ENCODE results near the gene RPS24. TPM values are rescaled to one million over a fixed set of nuclear protein-coding genes. Genes with fewer than 3 reads are reported as not detected.
A peak's percentile ranks its signal among the peaks of the same experiment; 100 is the strongest.
"Not testable (repeated sequence)": the region's sequence is repeated elsewhere in the genome, so short reads cannot be mapped to it uniquely, and the experiment has no call there.

The RPS24 gene
- 3,270 and 3,319 TPM in 2 replicates for total RNA-seq (2014; rRNA removed; shearing (Covaris generic))

- peak; percentile 93 for DNase-seq (ENCODE audit: low spot score)
These were observed at the start of gene RPS24 for GRCh38 chr10:78033637-78034470. Gene RPS24, plus strand, starts transcription at chr10:78033863. Its CDS starts 39 bp downstream, at chr10:78033902.

- DNase-seq (ENCODE audit: low spot score), result no peak
These were observed 48.7 kb upstream of the RPS24 start for GRCh38 chr10:77984986-77985385.

GRCh38 chr10:77987671-77988255 lies 45.9 kb upstream of the RPS24 start:
- DNase-seq (ENCODE audit: low spot score), result no peak

DNA sequence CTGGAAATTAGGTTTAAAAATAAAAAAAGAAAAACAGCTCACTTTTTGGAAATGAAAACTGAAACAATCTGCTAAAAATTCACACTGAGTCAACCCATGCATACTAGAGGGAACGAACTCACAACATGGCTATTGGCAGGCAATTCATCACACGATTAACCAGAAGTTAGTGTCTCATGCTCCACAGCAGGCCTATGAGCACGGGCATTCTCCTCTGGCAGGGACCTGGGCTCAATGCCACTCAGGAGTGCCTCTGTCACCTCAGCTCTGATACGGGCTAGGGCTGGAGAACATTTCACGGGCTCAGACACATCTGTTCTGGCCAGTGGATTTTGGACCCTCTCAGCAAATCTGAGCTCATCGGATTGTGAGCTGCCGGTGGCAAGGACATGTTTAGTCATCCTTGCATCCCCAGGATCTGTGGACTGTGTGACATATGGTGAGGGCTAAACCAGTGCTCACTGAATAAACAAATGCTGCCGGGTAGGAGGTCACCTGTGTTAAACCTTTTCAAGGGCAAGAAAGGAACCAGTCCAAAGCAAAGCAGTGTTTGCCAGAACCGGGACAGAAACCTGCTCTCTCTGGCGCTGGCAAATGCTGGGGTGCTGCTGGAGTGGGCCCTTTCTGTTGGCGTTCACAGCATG lies 44.5 kb upstream of the RPS24 start:
- DNase-seq (ENCODE audit: low spot score), result no peak

GRCh38 chr10:77993620-77994019 lies 40.0 kb upstream of the RPS24 start:
- DNase-seq (ENCODE audit: low spot score), result no peak

DNA sequence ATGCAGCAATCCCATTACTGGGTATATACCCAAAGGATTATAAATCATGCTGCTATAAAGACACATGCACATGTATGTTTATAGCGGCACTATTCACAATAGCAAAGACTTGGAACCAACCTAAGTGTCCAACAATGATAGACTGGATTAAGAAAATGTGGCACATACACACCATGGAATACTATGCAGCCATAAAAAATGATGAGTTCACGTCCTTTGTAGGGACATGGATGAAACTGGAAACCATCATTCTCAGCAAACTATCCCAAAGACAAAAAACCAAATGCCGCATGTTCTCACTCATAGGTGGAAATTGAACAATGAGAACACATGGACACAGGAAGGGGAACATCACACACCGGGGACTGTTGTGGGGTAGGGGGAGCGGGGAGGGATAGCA lies 34.9 kb upstream of the RPS24 start:
- not testable (repeated sequence) for DNase-seq (ENCODE audit: low spot score)

- DNase-seq (ENCODE audit: low spot score), result no peak
These were observed 33.5 kb upstream of the RPS24 start for GRCh38 chr10:78000206-78000605.

DNA sequence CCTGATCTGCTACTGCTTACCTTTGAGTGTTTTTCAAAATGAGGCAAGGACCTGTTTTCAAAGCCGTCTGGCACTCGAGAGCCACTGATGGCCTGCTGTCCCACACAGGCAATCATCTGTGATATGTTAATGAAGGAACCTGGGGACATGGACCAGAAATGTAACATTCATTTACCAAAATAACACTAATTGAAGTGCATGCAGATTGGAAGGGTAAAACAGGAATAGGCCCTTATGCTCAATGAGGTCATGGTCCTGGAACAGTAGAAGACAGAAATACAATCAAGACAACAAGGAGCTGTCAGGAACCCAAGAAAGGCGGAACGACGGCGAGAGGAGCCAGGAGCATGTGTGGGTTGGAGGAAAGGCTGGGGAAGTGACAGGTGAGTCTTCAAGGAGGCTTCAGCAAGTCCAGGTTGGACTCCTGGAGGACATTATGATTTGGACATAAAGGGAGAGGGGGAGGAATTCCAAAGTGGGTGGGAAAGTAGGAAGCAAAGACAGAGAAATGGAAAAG lies 32.6 kb upstream of the RPS24 start:
- no peak for DNase-seq (ENCODE audit: low spot score)

DNA sequence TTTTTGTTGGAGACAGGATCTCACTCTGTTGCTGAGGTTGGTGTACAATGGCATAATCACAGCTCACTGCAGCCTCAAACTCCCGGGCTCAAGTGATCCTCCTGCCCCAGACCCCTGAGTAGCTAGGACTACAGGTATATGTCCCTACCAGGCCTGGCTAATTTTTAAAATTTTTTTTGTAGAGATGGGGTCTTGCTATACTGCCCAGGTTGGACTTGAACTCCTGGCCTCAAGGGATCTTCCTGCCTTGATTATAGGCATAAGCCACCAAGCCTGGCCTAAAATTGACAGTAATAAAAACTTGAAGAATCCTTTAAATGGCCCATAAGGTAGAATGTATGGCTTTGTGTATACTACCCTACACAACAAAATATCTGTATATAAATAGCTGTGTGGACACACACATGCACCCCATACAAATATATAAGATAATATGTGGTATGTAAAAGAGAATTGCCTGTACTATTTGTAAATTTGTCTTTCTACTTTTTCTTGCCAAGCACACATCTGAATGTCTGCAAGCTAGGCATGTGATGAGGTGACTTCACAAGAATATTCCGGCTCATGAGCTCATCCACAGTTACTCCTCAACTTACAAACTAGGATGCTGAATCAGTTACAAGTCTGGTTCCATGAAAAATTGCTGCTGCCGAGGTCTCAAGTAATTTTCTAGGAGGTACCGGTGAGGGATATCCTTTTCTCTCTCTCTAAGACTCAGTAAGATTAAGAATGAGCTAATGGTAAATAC lies 30.9 kb upstream of the RPS24 start:
- DNase-seq (ENCODE audit: low spot score), result no peak

DNA sequence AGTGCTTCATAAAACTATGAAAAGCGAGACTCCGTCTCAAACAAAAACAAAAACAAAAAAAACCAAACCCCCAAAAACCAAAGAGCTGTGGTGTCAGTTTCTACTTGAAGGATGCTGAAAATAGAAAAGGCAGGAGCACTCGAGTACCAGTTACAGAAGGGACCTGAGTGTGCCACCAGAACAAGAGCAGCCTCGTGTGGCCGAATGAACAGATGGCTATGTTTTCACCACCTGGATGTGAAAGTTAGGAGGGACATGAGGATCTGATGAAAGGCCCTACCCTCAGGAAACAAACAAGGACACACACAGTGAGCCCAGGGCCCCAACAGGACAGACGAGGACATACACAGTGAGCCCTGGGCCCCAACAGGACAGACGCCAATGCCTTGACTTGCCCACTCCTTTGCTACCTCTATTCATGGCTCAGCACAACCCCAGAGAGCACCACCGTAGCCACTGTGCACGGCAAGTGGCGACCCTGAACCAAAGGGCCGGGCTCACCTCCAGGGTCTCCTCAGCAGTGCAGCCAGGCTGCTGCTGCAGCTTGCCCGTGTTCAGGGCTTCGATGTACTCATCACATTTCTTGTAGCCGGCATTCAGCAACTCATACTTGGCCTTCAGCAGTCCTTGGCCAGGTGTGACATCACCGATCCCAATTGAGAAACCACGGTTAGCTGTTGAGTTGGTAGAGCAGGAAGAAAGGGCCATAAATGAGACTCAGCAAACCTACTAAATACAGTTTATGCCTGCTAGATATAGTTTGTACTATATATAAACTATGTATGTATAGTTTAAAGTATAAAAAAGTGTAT lies 29.2 kb upstream of the RPS24 start:
- no peak for DNase-seq (ENCODE audit: low spot score)

- DNase-seq (ENCODE audit: low spot score), result no peak
These were observed 26.5 kb upstream of the RPS24 start for GRCh38 chr10:78007172-78007571.

GRCh38 chr10:78009662-78010061 lies 24.0 kb upstream of the RPS24 start:
- no peak for DNase-seq (ENCODE audit: low spot score)

- DNase-seq (ENCODE audit: low spot score), result no peak
These were observed 23.4 kb upstream of the RPS24 start for GRCh38 chr10:78010278-78010677.

GRCh38 chr10:78011065-78011464 lies 22.6 kb upstream of the RPS24 start:
- DNase-seq (ENCODE audit: low spot score), result no peak

- DNase-seq (ENCODE audit: low spot score), result no peak
These were observed 20.1 kb upstream of the RPS24 start for GRCh38 chr10:78013564-78013963.

DNA sequence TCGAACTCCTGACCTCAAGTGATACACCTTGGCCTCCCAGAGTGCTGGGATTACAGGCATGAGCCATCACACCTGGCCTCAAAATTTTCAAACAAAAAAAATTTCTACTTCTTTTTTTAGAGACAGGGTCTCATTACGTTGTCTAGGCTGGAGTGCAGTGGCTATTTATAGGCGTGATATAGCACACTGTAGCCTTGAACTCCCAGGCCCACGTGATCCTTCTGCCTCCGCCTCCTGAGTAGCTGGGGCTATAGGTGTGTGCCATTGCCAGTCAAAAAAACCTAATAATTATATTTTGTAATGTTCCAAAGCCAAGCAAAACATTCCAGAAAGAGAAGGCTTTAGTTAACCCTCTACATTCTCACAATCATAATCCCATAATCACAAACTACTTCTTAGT lies 18.1 kb upstream of the RPS24 start:
- no peak for DNase-seq (ENCODE audit: low spot score)

- DNase-seq (ENCODE audit: low spot score), result no peak
These were observed 15.8 kb upstream of the RPS24 start for GRCh38 chr10:78017856-78018255.

DNA sequence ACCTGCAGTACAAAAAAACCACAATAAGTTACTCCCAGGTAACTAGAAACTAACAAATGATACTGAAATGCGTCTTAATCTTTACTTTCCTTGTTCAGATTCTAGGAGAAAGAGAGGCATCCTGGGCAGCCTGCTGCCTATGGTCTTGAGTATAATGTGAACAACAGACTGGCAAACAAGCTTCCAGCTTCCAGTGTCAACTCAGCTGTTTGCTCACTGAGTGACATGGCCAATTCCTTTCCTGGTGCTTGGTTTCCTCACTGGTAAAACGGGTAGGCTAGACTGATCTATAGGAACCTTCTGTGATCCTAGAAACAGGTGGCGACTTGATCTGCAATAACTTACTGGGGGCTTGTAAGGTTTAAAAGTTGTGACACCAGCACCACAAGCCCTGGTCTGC lies 14.4 kb upstream of the RPS24 start:
- no peak for DNase-seq (ENCODE audit: low spot score)

GRCh38 chr10:78021201-78021600 lies 12.5 kb upstream of the RPS24 start:
- DNase-seq (ENCODE audit: low spot score), result no peak

DNA sequence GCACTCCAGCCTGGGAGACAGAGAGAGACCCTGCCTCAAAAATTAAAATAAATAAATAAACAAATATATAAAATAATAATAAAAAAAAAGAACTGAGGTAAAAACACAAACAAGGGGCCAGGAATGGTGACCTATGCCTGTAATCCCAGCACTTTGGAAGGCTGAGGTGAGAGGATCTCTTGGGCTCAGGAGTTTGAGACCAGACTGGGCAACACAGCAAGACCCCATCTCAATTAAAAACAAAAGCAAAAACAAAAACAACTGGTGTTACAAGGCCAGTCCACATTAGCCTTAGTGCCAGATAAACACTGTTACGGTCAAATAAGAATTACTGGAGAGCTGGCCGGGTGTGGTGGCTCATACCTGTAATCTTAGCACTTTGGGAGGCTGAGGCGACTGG lies 9.9 kb upstream of the RPS24 start:
- DNase-seq (ENCODE audit: low spot score), result no peak
